H1 (cell line): ENCODE results near the gene DYNLL2. TPM values are rescaled to one million over a fixed set of nuclear protein-coding genes. Genes with fewer than 3 reads are reported as not detected.

ENCODE experiments used
- CTCF ChIA-PET: fragments of 300-600 bp; sonication (Branson Sonifier 250); formaldehyde crosslinking; loops from one replicate; lab custom pipeline; 2021; ENCODE audit not compliant: partially characterized antibody; lab: Charles Lee
- POLR2A ChIA-PET: fragments of 300-600 bp; sonication (Branson Sonifier 250); formaldehyde crosslinking; loops from one replicate; lab custom pipeline; 2021; ENCODE audit warnings: inconsistent platforms; ENCODE audit not compliant: partially characterized antibody; lab: Charles Lee
- DNase-seq, 2 experiments: peaks; one replicate each; pipeline versions ENCODE4 v3.0.0 to v3.0.0-alpha.2; 2010 to 2022; ENCODE audit warnings: low spot score in 2 of 2, low read depth in 1 of 2, mixed read lengths in 1 of 2
- FAIRE-seq: peaks from 2 replicates; lab custom pipeline; 2011; peaks lifted over from hg19 to GRCh38; lab: Jason Lieb, UNC
- H2AFZ ChIP-seq: 2 replicates; pipeline ENCODE4 v1.8.1; 2012; ENCODE audit warnings: low read length, inconsistent platforms
- H2AK5ac ChIP-seq: 2 replicates; pipeline ENCODE4 v1.6.1; 2013; ENCODE audit warnings: low read depth, low read length
- H2BK120ac ChIP-seq: replicated peaks from 2 replicates; pipeline ENCODE3; 2013; ENCODE audit warnings: low read depth, low read length, inconsistent platforms
- H2BK12ac ChIP-seq: 2 replicates; pipeline ENCODE4 v1.6.1; 2013; ENCODE audit warnings: low read depth, low read length
- H2BK15ac ChIP-seq: 2 replicates; pipeline ENCODE4 v1.6.1; 2013; ENCODE audit warnings: low read length
- H2BK20ac ChIP-seq: 2 replicates; pipeline ENCODE4 v1.6.1; 2013; ENCODE audit warnings: low read length
- H2BK5ac ChIP-seq: 2 replicates; pipeline ENCODE4 v1.6.1; 2013; ENCODE audit warnings: low read depth, low read length
- H3K14ac ChIP-seq: 2 replicates; pipeline ENCODE4 v1.6.1; 2013; ENCODE audit warnings: inconsistent platforms; ENCODE audit not compliant: insufficient read length
- H3K18ac ChIP-seq: 2 replicates; pipeline ENCODE4 v1.6.1; 2013; ENCODE audit warnings: low read length; ENCODE audit errors: extremely low read depth
- H3K23ac ChIP-seq: 2 replicates; pipeline ENCODE4 v1.6.1; 2013; ENCODE audit warnings: inconsistent platforms; ENCODE audit not compliant: insufficient read length
- H3K23me2 ChIP-seq: 2 replicates; pipeline ENCODE4 v1.6.1; 2013; ENCODE audit warnings: low read depth, low read length
- H3K27ac ChIP-seq: 2 replicates; pipeline ENCODE4 v1.6.1; 2011; ENCODE audit warnings: low read depth, low read length, inconsistent platforms
- H3K27me3 ChIP-seq, 4 experiments: replicated peaks in 1 of 4; 1 replicate in 1 of 4; 2 replicates in 3 of 4; pipeline versions ENCODE4 v1.6.1 to v1.8.1; 2011 to 2013; ENCODE audit warnings: low read length in 3 of 4, mild to moderate bottlenecking in 3 of 4, inconsistent platforms in 2 of 4, mixed read lengths in 2 of 4, moderate library complexity in 1 of 4; ENCODE audit not compliant: control insufficient read depth in 3 of 4, insufficient read depth in 3 of 4; ENCODE audit errors: extremely low read depth in 1 of 4
- H3K36me3 ChIP-seq, 4 experiments: 2 replicates each; pipeline versions ENCODE4 v1.6.1 to v1.8.1; 2011 to 2013; ENCODE audit warnings: mild to moderate bottlenecking in 4 of 4, low read length in 3 of 4, moderate library complexity in 2 of 4, control low read depth in 1 of 4, inconsistent platforms in 1 of 4; ENCODE audit not compliant: insufficient read depth in 4 of 4, control insufficient read depth in 2 of 4
- H3K4ac ChIP-seq: replicated peaks from 2 replicates; pipeline ENCODE3; 2013; ENCODE audit warnings: low read length, low read depth, mixed read lengths, inconsistent platforms; ENCODE audit not compliant: insufficient read length
- H3K4me1 ChIP-seq, 4 experiments: replicated peaks in 1 of 4; 1 replicate in 1 of 4; 2 replicates in 3 of 4; pipeline versions ENCODE4 v1.6.1 to v1.8.1; 2011 to 2013; ENCODE audit warnings: low read length in 3 of 4, inconsistent platforms in 2 of 4, mixed read lengths in 1 of 4; ENCODE audit not compliant: insufficient read depth in 4 of 4, control insufficient read depth in 3 of 4
- H3K4me2 ChIP-seq, 2 experiments: 2 replicates each; pipeline versions ENCODE4 v1.6.1 to v1.8.1; 2011 to 2013; ENCODE audit warnings: low read depth in 2 of 2, low read length in 2 of 2, control low read depth in 1 of 2, inconsistent platforms in 1 of 2, mild to moderate bottlenecking in 1 of 2; ENCODE audit not compliant: insufficient read depth in 1 of 2
- H3K4me3 ChIP-seq, 4 experiments: fragments of 200-600, 300-600 bp in 1 of 4; sonication (generic), shearing (Covaris generic), sonication (Bioruptor Twin) in 1 of 4; 2 replicates each; pipeline versions ENCODE4 v1.5.1 to v1.8.1; 2011 to 2016; ENCODE audit warnings: low read length in 4 of 4, low read depth in 3 of 4, control low read depth in 2 of 4, inconsistent platforms in 2 of 4, mild to moderate bottlenecking in 2 of 4, mixed read lengths in 1 of 4, moderate library complexity in 1 of 4; ENCODE audit not compliant: insufficient read depth in 2 of 4; ENCODE audit errors: extremely low read depth in 1 of 4
- H3K56ac ChIP-seq: replicated peaks from 2 replicates; pipeline ENCODE3; 2013; ENCODE audit warnings: low read depth, mild to moderate bottlenecking, mixed read lengths, low read length, inconsistent platforms; ENCODE audit not compliant: insufficient read length
- H3K79me1 ChIP-seq: 2 replicates; pipeline ENCODE4 v1.6.1; 2013; ENCODE audit warnings: low read depth, low read length, control low read depth
- H3K79me2 ChIP-seq, 2 experiments: 2 replicates each; pipeline versions ENCODE4 v1.6.1 to v1.8.1; 2012 to 2013; ENCODE audit warnings: low read length in 2 of 2, mild to moderate bottlenecking in 2 of 2, inconsistent platforms in 1 of 2; ENCODE audit not compliant: insufficient read depth in 2 of 2, control insufficient read depth in 1 of 2
- H3K9ac ChIP-seq, 4 experiments: replicated peaks in 1 of 4; 1 replicate in 1 of 4; 2 replicates in 3 of 4; pipeline versions ENCODE4 v1.6.1 to v1.8.1; 2011 to 2013; ENCODE audit warnings: low read depth in 3 of 4, low read length in 3 of 4, control low read depth in 2 of 4, mild to moderate bottlenecking in 2 of 4, moderate library complexity in 2 of 4, inconsistent platforms in 1 of 4; ENCODE audit errors: extremely low read depth in 1 of 4
- H3K9me3 ChIP-seq, 2 experiments: 2 replicates each; pipeline versions ENCODE4 v1.6.1 to v1.8.1; 2012 to 2013; ENCODE audit warnings: mild to moderate bottlenecking in 2 of 2, moderate library complexity in 2 of 2, control low read depth in 1 of 2, inconsistent platforms in 1 of 2, low read depth in 1 of 2, low read length in 1 of 2, mixed read lengths in 1 of 2; ENCODE audit not compliant: insufficient read depth in 2 of 2
- H4K20me1 ChIP-seq, 2 experiments: replicated peaks in 1 of 2; 2 replicates each; pipeline versions ENCODE3 to v1.8.1; 2011 to 2013; ENCODE audit warnings: inconsistent platforms in 2 of 2, low read length in 2 of 2, mild to moderate bottlenecking in 1 of 2; ENCODE audit not compliant: insufficient read depth in 2 of 2, control insufficient read depth in 1 of 2
- H4K5ac ChIP-seq: 2 replicates; pipeline ENCODE4 v1.6.1; 2013; ENCODE audit warnings: low read length, low read depth, mixed read lengths, inconsistent platforms; ENCODE audit not compliant: insufficient read length
- H4K8ac ChIP-seq: 2 replicates; pipeline ENCODE4 v1.8.0; 2013; ENCODE audit warnings: mild to moderate bottlenecking, moderate library complexity, low read length, inconsistent platforms; ENCODE audit not compliant: insufficient read depth; ENCODE audit errors: extremely low read depth
- H4K91ac ChIP-seq: replicated peaks from 2 replicates; pipeline ENCODE3; 2013; ENCODE audit warnings: low read length, mixed read lengths, inconsistent platforms; ENCODE audit not compliant: insufficient read length
- CHD7 ChIP-seq: fragments of 300-600 bp; sonication (generic); IDR thresholded peaks from 2 replicates; pipeline ENCODE4 v1.7.1; 2012; ENCODE audit warnings: low read length, moderate library complexity, mild to moderate bottlenecking, inconsistent platforms; ENCODE audit not compliant: insufficient replicate concordance
- WGBS, 2 experiments: shearing (Covaris generic) in 1 of 2; methylation state at CpG; one replicate each; pipeline versions ENCODE4 v1.1.6 to v1.1.7; 2013 to 2015; ENCODE audit warnings: low lambda C conversion rate in 2 of 2, mixed read lengths in 2 of 2, inconsistent platforms in 1 of 2, low coverage in 1 of 2, missing lambda C conversion rate in 1 of 2; ENCODE audit not compliant: insufficient replicate concordance in 2 of 2, insufficient coverage in 1 of 2, insufficient read length in 1 of 2; ENCODE audit errors: extremely low coverage in 1 of 2, missing lambda C conversion rate in 1 of 2; 5-methylcytosine and 5-hydroxymethylcytosine counted together
- polyA plus RNA-seq, 7 experiments: library from polyadenylated mRNA; depleted of rRNA in 3 of 7; stranded (reverse) in 5 of 7; unstranded in 2 of 7; fragments of >200 nt in 5 of 7; fragments of 200-250 nt in 2 of 7; gene quantifications; 1 replicate in 5 of 7; 2 replicates in 1 of 7; 4 replicates in 1 of 7; pipeline versions ENCODE4 v1.2.1 to v1.2.3, GENCODE V29; 2011 to 2013; ENCODE audit warnings: missing spikeins in 2 of 7, mixed read lengths in 2 of 7
- total RNA-seq: library from RNA; stranded (reverse); fragmentation: NEBNext Ultra II Directional; extraction: Animal tissue kit (Norgen Biotek cat#: 25700); gene quantifications from 2 replicates; pipeline ENCODE4 v1.2.1, GENCODE V29; 2021

Gene DYNLL2
- total and polyA plus RNA-seq, 2 of the 8 experiments (the other 6 are each of a cell fraction or from before 2014, with no cell fraction given), result 19.8 to 52.7 TPM

DNA sequence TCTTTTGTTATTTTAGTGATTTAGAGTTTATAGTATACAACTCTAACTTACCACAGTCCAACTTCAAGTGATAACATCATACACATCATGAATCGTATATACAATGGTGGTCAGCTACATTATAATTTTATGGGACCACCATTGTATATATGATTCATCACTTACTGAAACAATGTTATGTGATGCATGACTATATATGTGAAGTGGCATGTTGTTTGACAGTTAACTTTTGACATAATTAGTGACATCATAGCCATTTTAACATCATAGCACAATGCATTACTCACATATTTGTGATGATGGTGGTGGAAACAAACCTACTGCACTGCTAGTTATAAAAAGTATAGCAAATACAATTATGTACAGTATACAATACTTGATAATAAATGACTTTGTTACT, 21.9 kb downstream of the DYNLL2 start:
- Histone ChIP-seq H2BK12ac (no peak overlapping the region), H3K56ac (no peak overlapping the region), H3K23me2 (no peaks in the 10 kb centered on the region), H3K4me3 (no peak overlapping the region), H3K4me1 (no peaks in the 10 kb centered on the region), H2BK5ac (no peak overlapping the region), H3K9me3 (no peaks in the 10 kb centered on the region), H3K27ac (no peak overlapping the region), H2BK15ac (no peak overlapping the region), H3K9ac (no peak overlapping the region), H4K5ac (no peak overlapping the region), H3K79me2 (no peaks in the 10 kb centered on the region), H3K4ac (no peak overlapping the region), H3K23ac (no peak overlapping the region), H4K8ac (no peak overlapping the region), H3K18ac (no peak overlapping the region), H2BK120ac (no peak overlapping the region), H2BK20ac (no peak overlapping the region), H3K4me2 (no peak overlapping the region), H2AFZ (no peak overlapping the region), H4K91ac (no peak overlapping the region), H4K20me1 (no peaks in the 10 kb centered on the region), H2AK5ac (no peak overlapping the region), H3K36me3 (no peaks in the 10 kb centered on the region), H3K14ac (no peak overlapping the region), H3K27me3 (no peaks in the 10 kb centered on the region), H3K79me1 (no peaks in the 10 kb centered on the region)
- CTCF ChIA-PET, result no interaction called here
- FAIRE-seq (no peak), DNase-seq (no peak)
- 88% methylated on average over 1 of the region's 1 CpG; no CpG with 5 or more reads in 1 of the 2 experiments for WGBS, 2 experiments
- POLR2A ChIA-PET, result no interaction called here
- TF ChIP-seq CHD7, result no peak
